Fibroblast of lung (primary cell): ENCODE results near the gene KRTAP4-9. TPM values are rescaled to one million over a fixed set of nuclear protein-coding genes. Genes with fewer than 3 reads are reported as not detected.
"Not testable (repeated sequence)": the region's sequence is repeated elsewhere in the genome, so short reads cannot be mapped to it uniquely, and the experiment has no call there.

Experiments used
- DNase-seq, 2 donors: peaks; one replicate each; pipeline versions ENCODE4 v3.0.0 to v3.0.0-alpha.2; 2010; ENCODE audit warnings: low read depth in 2 of 2
- H2AFZ ChIP-seq: 2 replicates; pipeline ENCODE4 v1.5.1; 2012; ENCODE audit warnings: low read length, control low read depth, inconsistent platforms
- H3K27ac ChIP-seq: 2 replicates; pipeline ENCODE4 v1.5.1; 2011; ENCODE audit warnings: low read length, control low read depth; ENCODE audit not compliant: insufficient read depth
- H3K27me3 ChIP-seq: 2 replicates; pipeline ENCODE4 v1.5.1; 2011; ENCODE audit warnings: mild to moderate bottlenecking, low read length; ENCODE audit not compliant: control insufficient read depth, insufficient read depth
- H3K36me3 ChIP-seq: 2 replicates; pipeline ENCODE4 v1.5.1; 2011; ENCODE audit warnings: low read length; ENCODE audit not compliant: control insufficient read depth, insufficient read depth
- H3K4me1 ChIP-seq: 2 replicates; pipeline ENCODE4 v1.5.1; 2011; ENCODE audit warnings: low read length; ENCODE audit not compliant: control insufficient read depth, insufficient read depth; ENCODE audit errors: extremely low read depth
- H3K4me2 ChIP-seq: 2 replicates; pipeline ENCODE4 v1.5.1; 2011; ENCODE audit warnings: low read length, control low read depth; ENCODE audit not compliant: insufficient read depth; ENCODE audit errors: extremely low read depth
- H3K4me3 ChIP-seq, 4 experiments: fragments of 200-600 bp in 1 of 4; sonication (generic) in 1 of 4; replicated peaks in 1 of 4; 2 replicates each; pipeline ENCODE4 v1.5.1; 2011 to 2016; ENCODE audit warnings: low read length in 4 of 4, low read depth in 3 of 4, mild to moderate bottlenecking in 3 of 4, control low read depth in 2 of 4, inconsistent platforms in 1 of 4, mixed read lengths in 1 of 4; ENCODE audit not compliant: insufficient read depth in 1 of 4; ENCODE audit errors: control extremely low read depth in 1 of 4
- H3K79me2 ChIP-seq: 2 replicates; pipeline ENCODE4 v1.5.1; 2012; ENCODE audit warnings: mild to moderate bottlenecking, low read length, inconsistent platforms; ENCODE audit not compliant: control insufficient read depth, insufficient read depth
- H3K9ac ChIP-seq: 2 replicates; pipeline ENCODE4 v1.5.1; 2011; ENCODE audit warnings: mild to moderate bottlenecking, low read length, control low read depth; ENCODE audit not compliant: insufficient read depth
- H3K9me3 ChIP-seq: 2 replicates; pipeline ENCODE4 v1.5.1; 2012; ENCODE audit warnings: low read depth, low read length; ENCODE audit not compliant: control insufficient read depth, insufficient read depth
- H4K20me1 ChIP-seq: 2 replicates; pipeline ENCODE4 v1.5.1; 2011; ENCODE audit warnings: low read length; ENCODE audit not compliant: control insufficient read depth, insufficient read depth; ENCODE audit errors: extremely low read depth
- CTCF ChIP-seq, 2 donors: IDR thresholded peaks in 1 of 2; conservative IDR thresholded peaks in 1 of 2; 1 replicate in 1 of 2; 2 replicates in 1 of 2; pipeline ENCODE4 v1.5.1; 2011 to 2012; ENCODE audit warnings: low read length in 2 of 2, control low read depth in 1 of 2, inconsistent platforms in 1 of 2, low read depth in 1 of 2, mild to moderate bottlenecking in 1 of 2
- EZH2 ChIP-seq: IDR thresholded peaks from 2 replicates; pipeline ENCODE4 v1.5.1; 2012; ENCODE audit warnings: low read length, control low read depth, mild to moderate bottlenecking; ENCODE audit errors: missing control alignments
- polyA plus RNA-seq, 2 donors: library from polyadenylated mRNA; depleted of rRNA in 1 of 2; stranded (reverse) in 1 of 2; unstranded in 1 of 2; fragments of >200 nt; gene quantifications; 2 replicates each; pipeline ENCODE4 v1.2.1, GENCODE V29; 2011 to 2012; ENCODE audit warnings: missing spikeins in 1 of 2
- total RNA-seq: library from RNA; depleted of rRNA; stranded (reverse); fragments of >200 nt; gene quantifications from 2 replicates; pipeline ENCODE4 v1.2.1, GENCODE V29; 2014

The KRTAP4-9 gene
- total and polyA plus RNA-seq, 2 donors (not counting 1 experiment from before 2014, with no cell fraction given), result not detected

GRCh38 chr17:41111151-41111885, 6.1 kb downstream of the KRTAP4-9 start:
- Histone ChIP-seq H3K4me2 (no peak overlapping the region), H3K4me3 (no peak overlapping the region), H2AFZ (no peak overlapping the region), H3K79me2 (no peaks in the 10 kb centered on the region), H3K9me3 (no peaks in the 10 kb centered on the region), H3K36me3 (no peaks in the 10 kb centered on the region), H3K27ac (no peak overlapping the region), H3K27me3 (no peaks in the 10 kb centered on the region), H3K4me1 (peaks cover 3% of the 10 kb centered on the region), H4K20me1 (no peaks in the 10 kb centered on the region), H3K9ac (no peak overlapping the region)
- DNase-seq, result no peak
- TF ChIP-seq CTCF (conservative IDR thresholded peaks at IDR 0.05 in 1 of 2, IDR thresholded peaks at IDR 0.05 in 1 of 2; ENCODE audit: low read depth in 1 of 2, low read length in 2 of 2), result no peak
- no peak for TF ChIP-seq EZH2

GRCh38 chr17:41116297-41116696, 11.1 kb downstream of the KRTAP4-9 start:
- no peak overlapping the region for H3K27ac ChIP-seq
- no peak overlapping the region for H2AFZ ChIP-seq
- no peaks in the 10 kb centered on the region for H4K20me1 ChIP-seq
- H3K36me3 ChIP-seq, result no peaks in the 10 kb centered on the region
- no peaks in the 10 kb centered on the region for H3K79me2 ChIP-seq
- H3K9ac ChIP-seq, result no peak overlapping the region
- no peak overlapping the region for H3K4me3 ChIP-seq
- no peaks in the 10 kb centered on the region for H3K27me3 ChIP-seq
- H3K4me1 ChIP-seq, result no peaks in the 10 kb centered on the region
- H3K9me3 ChIP-seq, result no peaks in the 10 kb centered on the region
- no peak for DNase-seq
- TF ChIP-seq CTCF (conservative IDR thresholded peaks at IDR 0.05 in 1 of 2, IDR thresholded peaks at IDR 0.05 in 1 of 2; ENCODE audit: low read depth in 1 of 2, low read length in 2 of 2) (no peak), EZH2 (no peak)
- H3K4me2 ChIP-seq, result no peak overlapping the region

GRCh38 chr17:41117846-41118386, 12.7 kb downstream of the KRTAP4-9 start, which contains the start of gene KRTAP4-11:
Gene KRTAP4-11, minus strand, starts transcription at chr17:41118373. Its CDS starts 58 bp downstream, at chr17:41118315.
- not testable (repeated sequence) for H4K20me1 ChIP-seq, H3K4me2 ChIP-seq, H3K9ac ChIP-seq, H3K79me2 ChIP-seq, H3K36me3 ChIP-seq, H3K4me3 ChIP-seq, H3K4me1 ChIP-seq, H3K27ac ChIP-seq, DNase-seq, H2AFZ ChIP-seq, H3K9me3 ChIP-seq, H3K27me3 ChIP-seq
